UCSD-AML1 (cell line): ENCODE data around the gene MYRIP.
"Not testable (repeated sequence)": the region's sequence is repeated elsewhere in the genome, so short reads cannot be mapped to it uniquely, and the experiment has no call there.

ENCODE experiments used
- DNase-seq: peaks from one replicate; lab custom pipeline; 2025; ENCODE audit not compliant: unreplicated experiment; lab: John Stamatoyannopoulos, UW

The MYRIP gene

DNA sequence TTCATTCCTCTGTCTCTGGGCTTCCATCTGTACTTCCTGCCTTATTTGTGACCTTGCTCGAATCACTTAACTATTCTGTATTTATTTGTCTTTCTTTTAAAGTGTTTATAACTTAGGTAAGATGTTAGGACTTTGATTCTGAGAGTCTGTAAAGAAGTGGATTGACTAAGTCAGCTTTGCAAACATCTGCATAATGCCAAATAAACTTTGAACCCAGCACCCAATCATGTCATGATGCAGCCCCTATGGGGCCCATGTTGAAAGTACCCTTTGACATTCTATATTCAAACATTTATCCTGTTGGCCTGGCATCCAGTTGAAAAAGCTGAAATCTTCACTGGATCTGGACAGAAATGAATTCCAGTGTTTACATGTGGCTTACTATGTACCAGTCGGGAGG is 3.8 kb upstream of the MYRIP start:
- no peak for DNase-seq

DNA sequence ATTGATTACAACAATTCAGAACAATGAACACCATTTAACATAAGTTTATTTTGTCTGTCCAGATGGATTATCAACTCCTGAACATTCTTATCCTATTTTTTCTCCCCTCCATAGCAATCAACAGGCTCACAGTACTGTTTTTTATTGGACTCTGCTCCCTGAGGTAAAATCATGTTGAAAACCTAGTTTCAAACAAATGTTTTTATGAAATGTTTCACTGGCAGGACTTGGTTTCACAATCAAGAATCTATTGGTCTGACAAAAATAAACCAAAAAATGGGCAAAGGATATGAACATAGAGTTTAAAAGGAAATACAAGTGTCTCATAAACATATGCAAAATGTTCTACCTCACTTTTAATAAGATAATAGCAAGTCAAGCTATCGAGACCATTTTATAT is 2.6 kb upstream of the MYRIP start:
- DNase-seq = no peak

DNA sequence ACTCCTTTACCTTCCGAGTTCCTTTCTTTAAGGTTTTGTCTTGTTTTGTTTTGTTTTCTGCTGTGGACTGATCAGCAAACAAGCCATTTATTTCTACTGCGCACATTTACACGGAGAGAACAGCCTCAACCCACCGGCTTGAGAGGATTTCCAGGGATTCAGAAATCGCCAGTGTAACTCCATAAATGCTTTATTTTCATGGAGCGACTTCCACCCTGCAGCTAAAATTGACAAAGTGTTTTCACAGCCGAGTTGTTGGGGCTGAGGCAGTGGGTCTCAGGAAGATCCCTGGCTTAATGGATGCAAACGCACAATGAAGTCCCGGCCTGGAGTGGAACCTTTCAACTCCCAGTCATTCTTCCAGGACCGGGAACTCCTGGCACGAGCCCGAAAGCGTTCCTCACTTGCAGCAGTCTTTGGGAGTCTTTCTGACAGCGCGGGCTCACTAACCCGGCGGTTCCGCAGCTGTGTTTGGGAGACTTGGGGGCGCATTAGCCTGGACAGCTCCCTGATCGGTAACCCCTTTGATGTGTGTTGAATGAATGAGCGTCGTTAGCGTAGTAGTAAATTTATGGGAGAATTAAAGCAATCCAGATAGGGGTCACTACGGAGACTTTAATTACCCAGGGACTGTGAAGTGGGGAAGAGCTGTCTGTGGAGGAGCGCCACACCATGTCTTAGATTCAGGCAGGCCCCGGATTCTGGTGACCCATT is 785 bp upstream of the MYRIP start:
- no peak for DNase-seq

DNA sequence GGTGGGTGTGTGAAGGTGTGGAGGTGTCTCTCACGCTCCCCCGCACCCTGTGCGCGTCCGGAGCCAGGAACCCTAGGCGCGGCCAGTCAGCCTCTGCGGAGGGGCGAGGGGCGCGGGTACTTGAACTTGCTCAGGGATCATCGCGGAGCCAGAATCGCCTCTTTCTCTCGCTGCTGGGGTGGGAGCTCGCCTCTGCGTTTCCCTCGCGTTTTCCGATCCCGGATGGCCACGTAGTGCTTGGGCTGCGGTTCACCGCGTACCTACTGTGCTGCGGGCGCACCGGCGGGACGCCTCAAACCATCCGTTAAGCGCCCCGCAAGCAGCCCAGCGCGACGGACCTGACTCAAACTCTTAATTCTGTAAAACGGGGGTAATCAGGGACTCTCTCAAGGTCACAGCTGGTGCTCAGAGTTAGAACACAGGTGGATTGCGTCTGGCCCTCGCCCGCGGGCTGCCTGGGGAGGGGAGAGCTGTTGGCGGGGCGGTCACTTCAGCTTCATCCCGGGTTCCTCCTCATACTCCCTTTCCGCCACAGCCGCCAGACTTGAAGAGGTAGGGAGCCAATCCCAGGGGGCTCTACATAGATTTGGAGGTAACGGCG is 686 bp downstream of the MYRIP start:
- no peak for DNase-seq

DNA sequence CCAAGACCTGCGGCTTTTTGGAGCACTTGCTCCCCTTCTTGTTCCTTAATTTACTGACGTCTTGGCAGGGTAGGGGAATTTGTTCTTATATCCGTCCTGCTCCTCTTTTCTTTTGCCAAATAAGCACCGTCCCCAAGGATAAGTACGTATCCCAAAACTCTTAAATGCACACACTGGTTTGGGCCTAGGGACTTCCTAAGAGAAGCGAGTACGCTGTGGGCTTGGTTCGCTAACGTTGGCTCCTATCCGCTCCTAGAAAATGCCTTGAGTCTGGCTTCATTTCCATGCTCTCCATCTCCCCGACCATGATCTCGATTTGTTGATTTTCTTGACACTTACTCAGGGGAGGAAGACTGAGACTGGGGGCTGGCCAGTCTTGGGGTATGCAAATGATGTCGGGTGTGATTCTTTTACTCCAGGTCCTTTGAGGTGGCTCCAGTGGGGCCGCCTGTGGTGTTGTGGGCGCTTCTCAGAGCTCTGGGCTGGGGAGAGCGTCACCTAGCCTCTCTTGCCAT is 1.3 kb downstream of the MYRIP start:
- DNase-seq = no peak

DNA sequence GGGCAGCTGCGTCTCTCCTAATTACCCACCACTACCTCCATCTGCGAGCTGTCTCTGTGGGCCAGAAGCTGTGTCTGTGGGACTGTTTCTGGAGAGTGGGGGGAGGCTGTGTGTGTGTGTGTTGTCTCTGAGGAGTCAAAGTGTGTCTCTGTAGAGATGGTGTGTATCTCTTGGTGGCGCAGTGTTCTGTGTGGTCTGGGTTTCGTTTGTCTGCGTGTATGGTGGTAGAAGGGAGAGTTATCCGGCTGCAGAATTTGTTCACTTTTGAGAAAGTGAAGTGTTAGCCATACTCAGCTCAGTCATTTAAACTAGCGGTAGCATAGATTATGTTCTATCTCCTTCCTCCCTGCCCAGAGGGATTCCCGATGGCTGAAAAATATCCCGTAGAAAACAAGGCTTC is 2.2 kb downstream of the MYRIP start:
- DNase-seq = no peak

DNA sequence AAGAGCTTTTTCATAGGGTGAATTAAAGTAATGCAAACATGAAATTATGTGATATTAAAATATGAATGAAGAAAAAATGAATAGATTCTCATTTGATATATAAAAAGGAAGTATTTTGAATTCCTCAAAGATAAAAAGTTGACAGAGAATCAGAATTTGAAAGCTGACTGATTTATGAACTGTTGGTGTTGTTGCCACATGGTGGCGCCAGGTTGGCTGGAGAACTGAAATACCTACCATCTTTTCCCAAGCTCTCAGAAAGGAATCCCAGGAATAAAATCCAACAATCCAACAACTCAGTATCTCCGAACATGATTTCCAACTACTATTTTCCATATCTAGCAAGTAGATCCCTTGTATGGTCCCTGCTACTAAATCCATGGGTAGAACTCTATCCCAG is 3.1 kb downstream of the MYRIP start:
- no peak for DNase-seq

DNA sequence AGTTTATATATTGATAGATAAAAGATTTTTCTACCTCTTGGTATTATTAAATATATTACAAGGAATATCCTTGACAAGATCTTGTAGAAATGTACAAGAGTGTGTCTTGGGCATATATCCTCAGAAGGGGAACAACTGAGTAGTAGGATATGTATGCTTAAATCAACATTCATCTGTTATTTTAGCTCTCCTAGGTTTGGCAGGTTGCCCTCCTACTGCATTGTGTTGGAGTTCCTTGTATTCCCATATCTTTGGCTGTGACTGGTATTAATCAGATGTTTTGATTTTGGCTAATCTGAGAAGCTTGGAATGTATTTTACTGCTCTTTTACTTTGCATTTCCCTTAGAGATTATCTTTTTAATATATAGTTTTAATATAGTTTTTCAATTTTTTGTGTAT is 4.6 kb downstream of the MYRIP start:
- no peak for DNase-seq

DNA sequence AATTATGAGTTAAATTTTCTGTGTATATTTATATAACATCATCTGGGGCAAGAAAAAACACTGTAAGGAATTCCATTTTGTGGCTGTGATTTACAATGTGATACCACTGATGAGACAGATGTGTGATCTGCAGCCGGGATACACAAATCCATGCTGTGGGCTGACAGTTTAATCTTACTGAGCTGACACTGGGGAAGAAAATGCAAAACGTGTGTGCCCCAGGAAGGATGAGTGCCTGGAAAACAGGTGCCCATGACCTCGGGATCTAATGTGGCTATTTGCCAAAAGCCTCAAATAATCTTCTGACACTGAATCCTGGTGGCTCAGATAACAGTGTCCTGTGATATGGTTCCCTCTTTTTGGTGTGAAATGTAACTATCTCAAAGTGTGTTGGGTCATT is 10.5 kb downstream of the MYRIP start:
- no peak for DNase-seq

DNA sequence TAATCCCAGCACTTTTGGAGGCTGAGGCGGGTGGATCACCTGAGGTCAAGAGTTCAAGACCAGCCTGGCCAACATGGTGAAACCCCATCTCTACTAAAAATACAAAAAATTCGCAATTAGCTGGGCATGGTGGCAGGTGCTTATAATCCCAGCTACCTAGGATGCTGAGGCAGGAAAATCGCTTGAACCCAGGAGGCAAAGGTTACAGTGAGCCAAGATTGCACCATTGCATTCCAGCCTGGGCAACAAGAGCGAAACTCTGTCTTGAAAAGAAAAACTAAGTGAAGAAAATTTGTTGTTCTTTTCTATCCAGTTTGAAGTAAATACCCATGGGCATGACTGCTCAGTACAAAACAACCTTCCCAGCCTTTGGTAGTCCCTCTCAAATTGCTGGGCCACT is 24.4 kb downstream of the MYRIP start:
- DNase-seq = not testable (repeated sequence)

DNA sequence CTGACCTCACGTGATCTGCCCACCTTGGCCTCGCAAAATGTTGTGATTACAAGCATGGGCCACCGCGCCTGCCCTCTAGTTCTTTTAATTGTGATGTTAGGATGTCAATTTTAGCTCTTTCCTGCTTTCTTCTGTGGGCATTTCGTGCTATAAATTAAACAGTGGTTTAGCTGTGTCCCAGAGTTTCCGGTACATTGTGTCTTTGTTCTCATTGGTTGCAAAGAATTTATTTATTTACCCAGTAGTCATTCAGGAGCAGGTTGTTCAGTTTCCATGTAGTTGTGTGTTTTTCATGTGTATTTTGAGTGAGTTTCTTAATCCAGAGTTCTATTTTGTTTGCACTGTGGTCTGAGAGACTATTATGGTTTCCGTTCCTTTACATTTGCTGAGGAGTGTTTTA is 30.1 kb downstream of the MYRIP start:
- no peak for DNase-seq

DNA sequence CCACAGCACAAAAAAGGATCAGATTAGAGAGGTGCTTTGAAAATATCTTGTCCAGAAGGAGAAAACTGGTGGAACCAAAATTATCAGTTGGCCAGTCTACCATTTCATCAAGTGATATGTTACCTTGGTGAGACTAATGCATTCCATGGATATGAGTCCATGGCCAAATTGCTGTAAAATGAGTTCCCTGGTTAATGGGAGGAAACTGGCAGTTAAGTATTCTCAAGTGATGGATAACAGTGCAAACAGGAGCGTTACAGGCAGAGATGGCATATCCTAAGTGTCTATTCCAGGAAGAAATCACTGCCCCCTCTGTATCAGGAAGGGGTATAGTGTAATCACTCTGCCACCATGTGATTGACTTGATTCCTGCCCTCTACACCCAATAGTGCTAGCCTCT is 34.0 kb downstream of the MYRIP start:
- DNase-seq = no peak

DNA sequence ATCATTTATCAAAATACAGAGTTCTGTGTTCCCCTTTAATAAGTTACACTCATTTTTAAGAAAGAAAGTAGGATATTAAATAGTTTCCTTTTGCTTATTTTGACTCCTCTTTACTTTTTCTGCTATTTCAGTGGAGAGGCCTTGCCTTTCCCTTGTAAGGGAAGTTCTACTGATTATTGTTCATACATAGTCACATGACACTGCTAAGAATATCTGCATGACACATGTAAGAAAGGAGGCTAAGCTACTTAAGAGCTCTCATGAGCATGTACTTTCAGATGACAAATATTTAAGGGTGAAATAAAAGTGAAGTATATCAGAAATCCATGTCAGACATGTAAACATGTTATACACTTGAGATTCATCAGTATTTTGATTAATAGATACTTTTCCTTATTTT is 39.0 kb downstream of the MYRIP start:
- no peak for DNase-seq

DNA sequence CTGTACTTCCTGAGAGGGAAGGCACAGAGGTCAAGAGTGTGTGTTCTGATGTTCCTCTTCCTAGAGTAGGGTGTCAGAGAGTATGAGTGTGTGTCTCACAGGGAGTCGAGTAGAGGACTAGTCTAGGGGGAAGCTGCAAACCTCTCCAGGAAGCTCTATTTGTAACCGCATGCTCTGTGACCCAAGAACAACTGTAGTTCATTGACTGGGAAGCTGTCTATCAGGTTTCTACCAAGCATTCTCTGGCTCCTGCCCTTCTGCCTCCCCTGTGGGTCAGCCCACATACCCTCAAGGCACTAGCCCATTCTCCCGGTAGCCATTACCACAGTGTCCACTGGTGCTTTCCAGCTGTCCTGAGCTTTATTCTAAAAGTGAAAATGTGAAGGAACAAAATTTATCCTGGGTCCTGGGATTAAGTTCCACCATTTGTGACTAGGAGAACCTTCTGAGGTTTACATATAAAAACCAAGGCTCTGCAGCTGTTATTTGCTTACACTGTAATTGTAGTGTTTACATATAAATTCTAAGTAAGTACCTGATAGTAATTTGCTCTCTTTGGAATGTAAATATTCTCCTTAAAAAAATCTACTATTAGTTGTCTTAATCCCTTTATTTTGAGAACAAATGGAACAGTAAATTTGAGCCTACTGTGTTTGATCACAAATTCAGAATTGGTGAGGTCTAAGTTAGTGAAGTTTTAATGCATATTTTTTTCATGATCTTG is 40.7 kb downstream of the MYRIP start:
- DNase-seq = no peak

DNA sequence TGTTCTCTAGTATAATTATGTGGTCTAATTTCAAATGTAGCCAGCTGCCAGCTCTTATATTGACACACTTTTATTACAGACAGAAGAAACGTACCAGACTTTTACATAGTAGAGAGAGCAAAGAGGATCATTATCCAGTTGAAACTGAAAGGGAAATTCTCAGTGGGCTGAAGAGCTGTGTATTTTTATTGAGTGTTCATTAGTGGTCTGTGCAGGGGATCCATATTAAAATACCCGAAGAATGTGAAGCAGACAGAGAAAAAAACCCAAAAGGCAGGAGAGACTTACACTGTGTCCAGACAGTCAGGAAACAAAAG is 41.3 kb downstream of the MYRIP start:
- no peak for DNase-seq

DNA sequence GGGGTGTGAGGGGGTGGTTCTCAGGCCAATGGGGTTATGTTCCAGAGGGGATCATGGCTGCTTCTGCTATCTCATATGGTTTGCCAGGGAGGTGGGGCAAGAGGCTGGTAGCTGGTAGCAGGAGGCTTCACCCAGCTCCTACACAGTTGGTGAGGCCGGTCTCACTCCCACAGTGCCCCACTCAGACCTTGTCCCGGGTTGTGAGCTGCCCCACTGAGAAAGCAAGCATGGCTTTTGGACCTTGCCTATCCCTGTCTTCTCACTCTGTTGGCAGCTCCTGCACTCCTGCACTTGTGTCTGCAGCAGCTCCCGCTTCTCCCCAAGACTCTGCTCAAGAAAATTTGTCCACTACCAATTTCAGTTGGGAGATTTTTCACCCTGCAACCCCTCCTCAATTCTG is 46.1 kb downstream of the MYRIP start:
- DNase-seq = no peak

DNA sequence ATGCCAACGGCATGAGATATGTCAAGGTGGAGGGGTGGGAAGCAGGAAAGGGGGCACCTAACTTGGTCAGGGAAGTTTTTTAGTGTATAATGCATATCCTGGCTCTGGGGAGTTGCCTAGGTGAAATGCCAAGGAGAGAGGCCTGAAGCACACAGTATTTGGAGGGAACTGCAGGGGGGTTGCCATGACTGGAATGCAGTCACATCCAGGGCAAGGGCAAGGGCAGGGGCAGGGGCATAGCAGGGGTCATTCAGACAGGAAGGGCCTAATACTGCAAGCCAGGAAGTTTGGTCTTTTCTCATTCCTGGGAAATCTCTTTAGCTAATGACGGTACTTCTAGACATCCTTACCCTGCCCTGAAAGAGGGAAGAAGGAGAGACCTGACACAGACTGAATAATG is 60.5 kb downstream of the MYRIP start:
- no peak for DNase-seq

DNA sequence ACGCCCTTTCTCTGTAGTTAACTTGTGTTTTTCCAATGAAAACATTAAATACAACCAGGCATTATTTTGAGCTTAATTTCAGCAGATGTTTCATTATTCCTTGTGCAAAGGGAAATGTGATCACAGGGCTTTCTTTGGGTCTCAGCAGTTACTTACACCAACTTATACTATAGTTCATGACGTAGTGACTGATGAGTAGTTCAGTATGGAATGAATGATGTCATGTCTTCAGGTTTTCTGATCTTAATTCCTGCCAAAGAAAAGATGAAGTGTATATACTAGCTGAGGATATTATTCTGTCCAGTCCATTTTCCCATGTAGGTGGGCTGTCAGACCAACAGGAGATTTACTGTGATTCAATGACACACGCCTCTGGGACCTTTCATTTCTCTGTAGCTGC is 61.3 kb downstream of the MYRIP start:
- DNase-seq = no peak

DNA sequence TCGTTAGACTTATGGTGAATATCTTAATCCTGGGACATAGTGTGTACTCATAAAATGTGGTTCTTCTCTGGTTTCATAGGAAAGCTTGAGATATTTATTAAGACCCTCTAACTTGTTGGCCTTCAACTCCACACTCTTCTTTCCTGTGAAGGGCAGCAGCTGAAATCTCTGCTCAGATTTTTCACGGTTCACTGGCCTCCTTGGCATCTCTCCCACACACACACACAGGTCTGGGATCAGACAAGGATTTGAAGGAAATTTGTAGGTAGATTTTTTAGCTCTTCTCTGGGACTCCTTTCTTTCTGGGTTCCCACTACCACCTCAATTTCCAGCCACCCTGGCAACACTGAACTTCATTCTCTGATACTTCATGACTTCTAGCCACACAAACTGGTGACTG is 70.2 kb downstream of the MYRIP start:
- DNase-seq = no peak

DNA sequence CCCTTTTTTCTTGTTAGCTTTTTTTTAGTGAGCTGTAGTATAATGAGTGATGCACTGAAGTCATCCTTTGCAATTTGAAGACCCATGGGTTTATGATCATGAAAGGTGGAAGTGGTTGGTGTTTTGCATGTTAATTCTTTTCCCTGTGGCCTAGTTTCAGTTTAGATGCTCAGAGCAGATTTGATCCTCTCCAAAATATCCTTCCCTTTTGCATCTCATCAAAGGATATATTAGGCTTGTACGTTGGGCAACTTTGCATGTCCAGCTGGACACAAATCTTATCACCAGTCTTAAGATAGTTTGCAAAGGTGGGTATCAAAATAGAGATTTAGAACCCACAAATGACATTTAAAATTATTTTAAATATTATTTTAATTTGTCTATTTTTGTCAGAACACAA is 72.7 kb downstream of the MYRIP start:
- no peak for DNase-seq

DNA sequence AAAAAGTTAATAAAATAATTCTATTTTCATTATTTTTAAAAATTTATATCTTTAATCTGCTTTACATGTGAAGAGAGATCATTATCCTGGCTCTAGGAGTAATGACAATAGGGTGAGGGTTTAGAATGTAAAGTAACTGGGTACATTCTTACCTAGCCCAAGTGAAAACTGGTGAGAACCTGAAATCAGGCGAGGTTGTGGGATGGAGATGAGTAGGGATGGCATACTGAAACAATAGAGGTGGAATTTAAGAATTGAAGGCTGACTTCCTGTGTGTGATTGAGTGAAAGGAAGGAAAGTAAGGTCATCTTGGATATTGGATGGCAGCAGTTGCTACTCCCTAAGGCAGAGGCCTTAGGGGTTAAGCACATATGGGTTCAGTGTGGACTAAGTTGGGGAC is 82.7 kb downstream of the MYRIP start:
- no peak for DNase-seq

DNA sequence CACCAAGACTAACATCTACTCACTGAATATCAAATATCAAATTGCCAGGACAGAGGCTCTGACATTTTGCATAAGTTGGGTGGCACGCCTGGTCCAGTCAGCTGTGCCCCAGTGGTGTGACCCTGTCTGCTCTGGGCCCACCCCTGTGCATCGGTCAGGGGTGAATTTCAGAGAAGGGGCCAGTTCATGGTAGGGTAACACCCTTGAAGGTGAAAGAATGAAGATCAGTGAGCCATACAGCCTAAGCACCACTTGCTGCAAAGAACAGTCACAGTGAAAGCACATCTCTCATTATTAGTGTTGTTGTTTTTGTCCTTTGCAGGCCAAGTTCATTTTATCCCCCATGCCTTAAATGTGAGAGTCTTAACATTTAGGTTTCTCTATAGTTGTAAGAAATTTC is 86.8 kb downstream of the MYRIP start:
- no peak for DNase-seq
